C4-2B (cell line): ENCODE measurements around the gene PRKAG3.

Source experiments
- H3K27ac ChIP-seq: fragments of 450-650 bp; 2 replicates; pipeline ENCODE4 v1.5.1; 2017
- CTCF ChIP-seq: fragments of 450-650 bp; conservative IDR thresholded peaks from 2 replicates; pipeline ENCODE4 v1.5.1; 2017; ENCODE audit warnings: mild to moderate bottlenecking
- ZFX ChIP-seq: fragments of 450-650 bp; IDR thresholded peaks from 2 replicates; pipeline ENCODE4 v1.6.1; 2017

The PRKAG3 gene

GRCh38 chr2:218826791-218827190, 4.8 kb downstream of the PRKAG3 start:
- no peak for TF ChIP-seq ZFX
- TF ChIP-seq CTCF: no peak
- H3K27ac ChIP-seq: no peak overlapping the region

GRCh38 chr2:218824004-218824403, 7.6 kb downstream of the PRKAG3 start:
- TF ChIP-seq CTCF (no peak), ZFX (no peak)
- H3K27ac ChIP-seq: no peak overlapping the region

- H3K27ac ChIP-seq: no peak overlapping the region
- TF ChIP-seq ZFX (no peak), CTCF (no peak)
Measured at GRCh38 chr2:218823196-218823855, 8.3 kb downstream of the PRKAG3 start.

GRCh38 chr2:218822622-218823021, 9.0 kb downstream of the PRKAG3 start:
- TF ChIP-seq CTCF: no peak
- TF ChIP-seq ZFX: no peak
- no peak overlapping the region for H3K27ac ChIP-seq

- no peak overlapping the region for H3K27ac ChIP-seq
- no peak for TF ChIP-seq CTCF
- TF ChIP-seq ZFX: no peak
Measured at GRCh38 chr2:218821605-218822211, 9.9 kb downstream of the PRKAG3 start.

GRCh38 chr2:218820746-218821369, 10.7 kb downstream of the PRKAG3 start:
- no peak for TF ChIP-seq ZFX
- no peak for TF ChIP-seq CTCF
- H3K27ac ChIP-seq: no peak overlapping the region

- no peak for TF ChIP-seq ZFX
- no peak for TF ChIP-seq CTCF
- H3K27ac ChIP-seq: no peak overlapping the region
Measured at GRCh38 chr2:218819093-218819492, 12.5 kb downstream of the PRKAG3 start.
